ENCODE results near the gene RORB.

DNA sequence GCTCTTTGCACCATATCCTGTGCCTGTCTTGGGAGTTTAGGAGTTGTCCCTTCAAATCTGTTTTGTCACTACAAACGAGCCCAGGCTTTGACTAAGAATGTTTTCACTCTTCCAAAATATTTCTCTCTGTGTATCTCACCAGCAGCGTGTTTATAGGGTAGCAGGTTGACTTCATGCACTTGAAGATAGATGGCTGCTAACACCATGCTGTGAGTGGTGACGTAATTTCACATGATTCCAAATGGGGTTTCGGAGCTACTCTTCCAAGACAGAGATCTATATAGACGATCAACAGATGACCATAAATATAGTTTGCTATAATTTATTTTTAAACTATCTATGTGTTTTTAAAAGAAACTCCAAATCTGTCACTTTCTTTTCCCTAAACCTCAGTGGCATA is 30.6 kb downstream of the RORB start:
- TF ChIP-seq CTCF (IDR thresholded peaks at IDR 0.05) (no peak), POLR2A (IDR thresholded peaks at IDR 0.05) (no peak), POLR2AphosphoS5 (IDR thresholded peaks at IDR 0.05; ENCODE audit: insufficient read depth in 1 of 2, low read depth in 1 of 2) (no peak)

Measured in vagina (tissue), 2 donors.